LNCaP clone FGC (cell line): ENCODE results near the gene ZBTB20.

Source experiments
- DNase-seq: peaks from one replicate; pipeline ENCODE4 v3.0.0-alpha.2; 2011; ENCODE audit warnings: low read depth
- H3K4me3 ChIP-seq: 2 replicates; pipeline ENCODE4 v1.5.1; 2011; ENCODE audit warnings: mild to moderate bottlenecking, low read depth, low read length, control low read depth
- CTCF ChIP-seq: IDR thresholded peaks from 2 replicates; pipeline ENCODE4 v1.5.1; 2012; ENCODE audit warnings: mild to moderate bottlenecking; ENCODE audit not compliant: control insufficient read depth, insufficient read depth; ENCODE audit errors: extremely low read depth

Gene ZBTB20

DNA sequence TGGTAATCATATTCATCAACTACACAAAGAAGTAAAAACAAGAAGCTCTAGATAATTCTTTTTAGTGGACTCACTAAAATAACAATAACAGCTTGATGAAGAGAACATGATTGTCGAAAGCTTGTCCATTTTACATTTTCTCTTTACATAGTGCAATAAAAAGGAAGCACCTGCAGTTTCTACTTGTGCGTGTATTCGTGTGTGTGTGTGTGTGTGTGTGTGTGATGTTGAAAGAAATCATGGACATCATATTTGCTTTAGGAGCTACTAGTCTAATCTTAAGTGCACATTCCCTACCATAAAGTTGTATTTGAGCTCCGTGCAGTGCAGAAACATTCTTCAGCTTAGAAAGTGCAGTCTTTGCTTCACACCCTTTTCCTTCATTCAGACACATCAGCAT is 288.8 kb downstream of the ZBTB20 start:
- no peak overlapping the region for H3K4me3 ChIP-seq
- no peak for DNase-seq
- no peak for TF ChIP-seq CTCF

DNA sequence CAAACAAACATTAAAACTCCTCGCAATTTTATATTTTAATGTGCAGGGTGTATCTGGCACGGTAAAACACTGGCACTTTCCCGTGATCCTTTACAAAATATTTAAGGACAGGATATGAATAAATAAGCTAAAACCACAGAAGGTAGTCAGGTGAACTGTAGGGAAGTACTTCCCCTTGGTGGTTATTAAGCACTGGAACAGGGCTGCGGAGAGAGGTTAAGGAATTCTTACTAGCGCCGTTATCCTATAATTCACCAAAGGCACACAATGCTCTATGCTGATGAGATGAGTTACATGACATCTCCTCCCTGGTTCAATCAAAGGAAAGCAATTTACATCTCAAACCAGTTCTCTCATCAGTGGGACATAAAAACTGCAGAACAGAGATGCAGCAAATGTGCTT is 289.8 kb downstream of the ZBTB20 start:
- H3K4me3 ChIP-seq: no peak overlapping the region
- TF ChIP-seq CTCF: no peak
- no peak for DNase-seq

GRCh38 chr3:114856835-114857234 is 290.3 kb downstream of the ZBTB20 start:
- H3K4me3 ChIP-seq: no peak overlapping the region
- DNase-seq: no peak
- TF ChIP-seq CTCF: no peak

- no peak for DNase-seq
- no peak for TF ChIP-seq CTCF
- no peak overlapping the region for H3K4me3 ChIP-seq
Observed at GRCh38 chr3:114855839-114856238, 291.2 kb downstream of the ZBTB20 start.

- no peak for DNase-seq
- no peak overlapping the region for H3K4me3 ChIP-seq
- TF ChIP-seq CTCF: no peak
Observed at GRCh38 chr3:114852966-114853365, 294.1 kb downstream of the ZBTB20 start.

DNA sequence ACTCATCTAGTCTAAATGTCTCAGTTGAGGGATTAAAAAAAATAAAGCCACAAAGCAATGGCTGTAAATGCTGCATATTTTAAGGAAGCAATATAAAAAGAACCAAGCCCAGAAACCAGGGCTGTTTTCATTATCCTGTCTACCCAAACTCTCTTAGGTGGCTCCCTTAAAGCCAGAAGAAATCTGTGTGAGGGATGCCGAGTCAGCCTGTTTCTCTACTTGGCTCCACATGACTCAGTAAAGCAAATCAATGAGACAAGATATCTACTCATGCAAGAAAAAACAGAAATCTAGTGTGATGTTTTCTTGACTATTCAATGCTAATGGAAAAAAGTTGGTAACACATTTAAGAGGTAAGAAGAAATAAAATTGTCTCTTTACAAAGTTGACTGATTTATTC is 296.2 kb downstream of the ZBTB20 start:
- DNase-seq: no peak
- H3K4me3 ChIP-seq: no peak overlapping the region
- TF ChIP-seq CTCF: no peak

DNA sequence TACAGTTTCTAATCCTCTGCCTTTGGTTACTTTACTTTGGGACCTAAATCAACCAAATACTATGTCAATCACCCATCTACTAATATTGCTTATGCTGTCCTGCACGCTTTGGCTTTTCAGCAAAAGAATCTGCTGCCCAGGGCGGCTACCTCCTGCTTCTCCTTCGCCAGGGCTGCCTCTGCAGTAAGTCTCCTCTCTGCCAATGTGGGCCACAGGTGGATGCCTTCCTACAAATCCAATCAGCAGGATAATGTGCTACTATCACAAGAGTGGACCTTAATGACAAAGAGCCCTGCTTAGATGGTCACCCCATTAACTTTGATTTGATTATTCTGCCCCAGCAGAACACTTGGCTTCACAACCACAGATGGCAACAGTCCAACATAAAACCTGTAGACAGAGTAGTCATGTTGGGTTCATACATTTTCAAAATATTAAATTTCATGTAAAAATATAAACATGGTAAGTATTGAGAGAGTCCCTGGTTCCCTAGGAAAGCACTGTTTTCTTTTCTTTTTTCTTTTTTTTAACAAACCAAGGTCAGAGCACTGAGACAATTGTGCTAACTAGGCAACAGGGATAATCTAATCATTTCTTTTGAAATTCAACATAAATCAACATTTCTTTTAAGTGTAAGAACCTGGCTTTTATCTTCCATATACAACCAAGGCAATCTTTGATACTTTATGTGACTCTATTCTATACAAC is 298.3 kb downstream of the ZBTB20 start:
- DNase-seq: no peak
- no peak for TF ChIP-seq CTCF
- no peak overlapping the region for H3K4me3 ChIP-seq
